GM21529 (cell line): ENCODE results near the gene NEAT1.
A peak's percentile ranks its signal among the peaks of the same experiment; 100 is the strongest.

Experiments
- ATAC-seq: cut with Tn5 transposase; IDR thresholded peaks from one replicate; pipeline ENCODE4 v1.9.1; 2021; ENCODE audit not compliant: unreplicated experiment

NEAT1 gene

DNA sequence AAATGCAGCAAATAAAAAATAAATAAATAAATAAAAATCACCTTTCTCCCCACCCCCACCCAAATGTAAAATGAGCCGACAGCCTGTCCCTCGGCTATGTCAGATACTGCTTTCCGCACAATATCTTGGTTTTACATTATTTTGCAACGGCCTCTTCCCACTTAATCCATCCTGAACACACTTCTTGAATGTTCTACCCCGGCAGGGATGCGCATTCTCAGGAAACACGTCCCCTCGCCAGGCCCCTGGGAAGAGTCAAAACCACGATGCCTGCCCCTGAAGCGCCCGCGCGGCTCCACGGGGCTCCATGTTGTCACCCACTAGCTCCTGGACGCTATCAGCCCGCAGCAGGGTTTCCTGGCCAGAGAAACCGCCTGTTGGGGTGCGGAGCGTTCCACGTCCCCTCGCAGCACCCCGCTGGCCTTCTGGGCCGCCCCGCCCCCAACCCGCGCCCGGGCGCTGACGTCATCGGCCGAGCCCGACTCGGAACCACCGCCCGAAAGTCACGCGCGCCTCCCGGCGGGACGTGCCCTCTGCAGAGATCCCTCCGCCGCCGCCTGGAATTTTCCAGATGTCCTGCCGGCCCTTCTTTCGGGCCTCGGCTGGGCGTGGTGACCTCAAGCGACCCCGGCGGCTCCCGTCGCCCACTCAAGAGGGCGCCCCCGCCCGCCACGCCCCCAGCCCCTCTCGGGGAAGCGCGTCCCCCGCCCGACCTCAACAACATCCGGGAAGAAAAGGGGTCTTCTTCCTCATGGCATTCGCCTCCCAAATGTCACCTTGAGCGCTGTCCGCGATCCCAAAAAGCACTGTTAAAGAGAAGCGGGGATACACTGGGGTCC is 585 bp upstream of the NEAT1 start:
- ATAC-seq: peak; percentile 14

DNA sequence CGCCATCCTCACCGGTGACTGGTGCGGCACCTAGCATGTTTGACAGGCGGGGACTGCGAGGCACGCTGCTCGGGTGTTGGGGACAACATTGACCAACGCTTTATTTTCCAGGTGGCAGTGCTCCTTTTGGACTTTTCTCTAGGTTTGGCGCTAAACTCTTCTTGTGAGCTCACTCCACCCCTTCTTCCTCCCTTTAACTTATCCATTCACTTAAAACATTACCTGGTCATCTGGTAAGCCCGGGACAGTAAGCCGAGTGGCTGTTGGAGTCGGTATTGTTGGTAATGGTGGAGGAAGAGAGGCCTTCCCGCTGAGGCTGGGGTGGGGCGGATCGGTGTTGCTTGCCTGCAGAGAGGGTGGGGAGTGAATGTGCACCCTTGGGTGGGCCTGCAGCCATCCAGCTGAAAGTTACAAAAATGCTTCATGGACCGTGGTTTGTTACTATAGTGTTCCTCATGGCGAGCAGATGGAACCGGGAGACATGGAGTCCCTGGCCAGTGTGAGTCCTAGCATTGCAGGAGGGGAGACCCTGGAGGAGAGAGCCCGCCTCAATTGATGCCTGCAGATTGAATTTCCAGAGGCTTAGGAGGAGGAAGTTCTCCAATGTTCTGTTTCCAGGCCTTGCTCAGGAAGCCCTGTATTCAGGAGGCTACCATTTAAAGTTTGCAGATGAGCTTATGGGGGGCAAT is 1.1 kb downstream of the NEAT1 start:
- ATAC-seq: no peak

DNA sequence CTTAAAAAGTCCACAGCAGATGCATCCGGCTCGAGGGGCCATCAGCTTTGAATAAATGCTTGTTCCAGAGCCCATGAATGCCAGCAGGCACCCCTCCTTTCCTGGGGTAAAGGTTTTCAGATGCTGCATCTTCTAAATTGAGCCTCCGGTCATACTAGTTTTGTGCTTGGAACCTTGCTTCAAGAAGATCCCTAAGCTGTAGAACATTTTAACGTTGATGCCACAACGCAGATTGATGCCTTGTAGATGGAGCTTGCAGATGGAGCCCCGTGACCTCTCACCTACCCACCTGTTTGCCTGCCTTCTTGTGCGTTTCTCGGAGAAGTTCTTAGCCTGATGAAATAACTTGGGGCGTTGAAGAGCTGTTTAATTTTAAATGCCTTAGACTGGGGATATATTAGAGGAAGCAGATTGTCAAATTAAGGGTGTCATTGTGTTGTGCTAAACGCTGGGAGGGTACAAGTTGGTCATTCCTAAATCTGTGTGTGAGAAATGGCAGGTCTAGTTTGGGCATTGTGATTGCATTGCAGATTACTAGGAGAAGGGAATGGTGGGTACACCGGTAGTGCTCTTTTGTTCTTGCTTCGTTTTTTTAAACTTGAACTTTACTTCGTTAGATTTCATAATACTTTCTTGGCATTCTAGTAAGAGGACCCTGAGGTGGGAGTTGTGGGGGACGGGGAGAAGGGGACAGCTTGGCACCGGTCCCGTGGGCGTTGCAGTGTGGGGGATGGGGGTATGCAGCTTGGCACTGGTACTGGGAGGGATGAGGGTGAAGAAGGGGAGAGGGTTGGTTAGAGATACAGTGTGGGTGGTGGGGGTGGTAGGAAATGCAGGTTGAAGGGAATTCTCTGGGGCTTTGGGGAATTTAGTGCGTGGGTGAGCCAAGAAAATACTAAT is 1.9 kb downstream of the NEAT1 start:
- no peak for ATAC-seq

DNA sequence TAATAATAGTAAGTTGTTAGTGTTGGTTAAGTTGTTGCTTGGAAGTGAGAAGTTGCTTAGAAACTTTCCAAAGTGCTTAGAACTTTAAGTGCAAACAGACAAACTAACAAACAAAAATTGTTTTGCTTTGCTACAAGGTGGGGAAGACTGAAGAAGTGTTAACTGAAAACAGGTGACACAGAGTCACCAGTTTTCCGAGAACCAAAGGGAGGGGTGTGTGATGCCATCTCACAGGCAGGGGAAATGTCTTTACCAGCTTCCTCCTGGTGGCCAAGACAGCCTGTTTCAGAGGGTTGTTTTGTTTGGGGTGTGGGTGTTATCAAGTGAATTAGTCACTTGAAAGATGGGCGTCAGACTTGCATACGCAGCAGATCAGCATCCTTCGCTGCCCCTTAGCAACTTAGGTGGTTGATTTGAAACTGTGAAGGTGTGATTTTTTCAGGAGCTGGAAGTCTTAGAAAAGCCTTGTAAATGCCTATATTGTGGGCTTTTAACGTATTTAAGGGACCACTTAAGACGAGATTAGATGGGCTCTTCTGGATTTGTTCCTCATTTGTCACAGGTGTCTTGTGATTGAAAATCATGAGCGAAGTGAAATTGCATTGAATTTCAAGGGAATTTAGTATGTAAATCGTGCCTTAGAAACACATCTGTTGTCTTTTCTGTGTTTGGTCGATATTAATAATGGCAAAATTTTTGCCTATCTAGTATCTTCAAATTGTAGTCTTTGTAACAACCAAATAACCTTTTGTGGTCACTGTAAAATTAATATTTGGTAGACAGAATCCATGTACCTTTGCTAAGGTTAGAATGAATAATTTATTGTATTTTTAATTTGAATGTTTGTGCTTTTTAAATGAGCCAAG is 2.7 kb downstream of the NEAT1 start:
- no peak for ATAC-seq

DNA sequence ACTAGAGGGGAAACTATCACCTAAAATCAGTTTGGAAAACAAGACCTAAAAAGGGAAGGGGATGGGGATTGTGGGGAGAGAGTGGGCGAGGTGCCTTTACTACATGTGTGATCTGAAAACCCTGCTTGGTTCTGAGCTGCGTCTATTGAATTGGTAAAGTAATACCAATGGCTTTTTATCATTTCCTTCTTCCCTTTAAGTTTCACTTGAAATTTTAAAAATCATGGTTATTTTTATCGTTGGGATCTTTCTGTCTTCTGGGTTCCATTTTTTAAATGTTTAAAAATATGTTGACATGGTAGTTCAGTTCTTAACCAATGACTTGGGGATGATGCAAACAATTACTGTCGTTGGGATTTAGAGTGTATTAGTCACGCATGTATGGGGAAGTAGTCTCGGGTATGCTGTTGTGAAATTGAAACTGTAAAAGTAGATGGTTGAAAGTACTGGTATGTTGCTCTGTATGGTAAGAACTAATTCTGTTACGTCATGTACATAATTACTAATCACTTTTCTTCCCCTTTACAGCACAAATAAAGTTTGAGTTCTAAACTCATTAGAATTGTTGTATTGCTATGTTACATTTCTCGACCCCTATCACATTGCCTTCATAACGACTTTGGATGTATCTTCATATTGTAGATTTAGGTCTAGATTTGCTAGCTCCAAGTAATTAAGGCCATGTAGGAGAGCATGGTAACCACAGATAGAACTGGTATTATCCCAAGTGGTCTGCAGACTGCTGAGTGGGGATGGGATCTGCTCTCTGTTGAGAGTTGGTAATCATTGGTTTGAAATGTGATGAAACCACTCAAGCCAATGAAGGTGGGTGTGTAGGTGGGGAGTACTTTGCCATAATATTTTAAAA is 3.6 kb downstream of the NEAT1 start:
- ATAC-seq: no peak

DNA sequence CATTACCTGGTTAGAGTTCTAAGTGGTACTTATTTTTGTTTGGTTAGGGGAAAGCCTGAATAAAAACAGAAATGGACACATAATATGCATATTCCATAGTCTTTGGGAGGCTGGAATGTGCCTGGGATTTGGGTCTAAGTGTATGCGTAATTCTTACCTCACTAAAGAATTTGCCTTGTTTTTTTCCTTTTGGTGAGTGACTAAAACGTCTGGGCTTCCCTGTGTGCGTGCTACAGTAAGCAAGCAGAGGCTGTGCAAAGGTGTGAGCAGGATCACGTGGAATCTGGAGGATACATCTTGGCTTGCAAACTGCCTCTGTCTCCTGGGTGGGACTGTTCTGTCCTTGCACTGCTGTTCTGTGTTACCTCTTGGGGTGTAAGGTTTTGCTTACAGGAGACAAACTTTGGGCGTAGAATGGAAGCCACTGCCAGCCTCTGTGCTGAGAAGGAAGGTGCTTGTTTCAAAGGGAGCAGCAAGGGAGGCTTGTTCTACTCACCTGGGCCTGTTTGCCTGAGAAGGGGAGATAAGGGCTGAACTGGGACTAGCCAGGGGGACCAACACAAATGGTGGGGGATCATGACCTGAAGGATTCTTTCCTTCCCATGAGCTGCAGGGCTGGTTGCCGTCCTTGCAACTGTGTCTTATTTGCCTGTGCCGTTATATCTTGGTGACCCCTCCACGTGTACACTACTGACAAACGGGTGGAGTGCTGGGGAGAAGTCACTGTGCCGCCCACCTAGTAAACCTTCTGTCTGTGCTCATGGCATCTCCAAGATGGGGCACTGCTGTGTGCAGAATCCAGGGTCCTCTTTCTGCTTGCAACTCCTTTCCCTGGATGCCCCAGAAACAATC is 4.5 kb downstream of the NEAT1 start:
- no peak for ATAC-seq

DNA sequence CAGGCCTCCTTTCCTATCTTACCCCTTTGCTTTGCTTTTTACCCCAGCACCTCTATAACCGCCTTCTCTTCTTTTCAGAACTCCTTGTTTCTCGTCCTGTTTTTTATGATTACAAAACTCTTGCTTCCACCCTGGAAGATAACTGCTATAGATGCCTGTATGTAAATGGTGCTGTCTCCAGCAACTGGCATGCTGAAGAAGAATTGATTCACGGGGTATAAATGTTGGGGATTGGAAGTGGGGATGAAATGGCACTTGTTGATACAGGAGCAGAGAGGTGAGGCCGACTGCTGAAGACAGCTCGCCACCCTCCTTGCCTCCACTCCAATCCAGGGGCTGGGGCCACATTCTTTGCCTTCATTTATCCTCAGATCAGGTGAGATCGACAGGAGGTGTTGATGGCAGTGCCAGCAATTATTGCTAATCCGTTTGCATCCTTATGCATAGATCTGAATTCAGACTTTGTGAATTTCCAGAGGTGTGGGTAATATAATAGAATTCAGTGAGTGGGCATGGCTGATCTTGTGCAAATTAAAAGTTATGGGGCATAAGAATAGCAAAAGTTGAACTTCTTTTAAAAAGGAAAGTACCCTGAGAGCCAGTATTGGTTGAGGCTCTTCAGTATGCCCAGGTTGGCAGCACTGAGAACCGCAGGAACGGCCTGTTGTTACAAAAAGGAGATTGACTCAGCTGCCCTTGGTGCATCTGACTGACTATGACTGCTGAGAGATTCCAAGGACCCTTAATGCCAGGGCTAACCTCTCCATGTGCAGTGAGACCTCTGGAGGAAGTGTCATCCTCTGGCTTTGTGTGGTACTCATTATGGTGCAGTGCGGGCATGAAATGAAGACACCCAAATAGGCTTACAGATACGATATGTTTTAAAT is 5.3 kb downstream of the NEAT1 start:
- ATAC-seq: no peak

DNA sequence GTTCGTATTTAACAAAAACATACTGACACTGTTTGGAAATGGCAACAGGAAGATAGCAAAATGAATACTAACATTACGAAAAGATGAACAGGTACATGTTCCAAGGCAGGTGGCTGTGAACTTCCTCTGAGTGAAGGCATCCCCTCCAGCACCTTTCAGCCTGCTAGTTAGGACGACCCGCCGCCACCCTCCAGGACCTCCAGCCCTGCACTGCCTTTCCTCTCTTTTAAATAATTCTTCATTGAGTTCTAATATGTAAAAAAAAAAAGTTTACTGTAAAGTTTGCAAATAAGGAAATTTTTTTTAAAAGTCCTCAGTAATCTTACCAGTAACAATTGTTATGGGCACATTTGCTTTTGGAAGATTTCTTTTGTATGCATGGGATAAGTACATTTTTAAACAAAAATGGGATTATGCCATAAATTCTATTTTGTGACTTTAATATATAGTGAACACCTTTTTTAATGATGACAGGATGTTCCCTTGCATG is 6.0 kb downstream of the NEAT1 start:
- ATAC-seq: no peak

DNA sequence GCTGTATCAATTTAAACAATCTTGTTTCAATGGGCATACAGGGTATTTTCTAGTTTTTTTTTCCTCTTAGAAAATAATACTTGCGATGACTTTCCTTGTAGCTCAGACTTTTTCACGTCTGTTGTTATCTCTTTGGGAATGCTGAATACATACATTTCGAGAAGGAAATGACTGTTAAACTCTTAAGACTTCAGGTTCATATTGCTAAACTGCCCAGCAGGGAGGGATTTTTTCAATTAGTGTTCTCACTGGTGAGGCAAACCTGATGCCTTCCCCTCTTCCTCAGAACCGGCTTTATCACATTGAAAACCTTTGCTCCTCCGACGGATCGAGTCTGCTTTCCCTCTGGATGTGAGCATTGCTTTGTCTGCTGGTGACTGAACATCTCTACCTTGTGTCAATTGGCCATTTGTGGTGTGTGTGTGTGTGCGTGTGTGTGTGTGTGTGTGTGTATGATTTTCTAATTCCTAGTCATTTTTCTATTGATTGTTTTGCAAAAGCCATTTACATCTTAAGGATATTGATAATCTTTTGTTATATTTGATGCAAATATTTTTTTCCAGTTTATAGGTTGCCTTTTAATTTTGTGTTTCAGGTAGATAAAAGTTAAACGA is 6.6 kb downstream of the NEAT1 start:
- no peak for ATAC-seq

DNA sequence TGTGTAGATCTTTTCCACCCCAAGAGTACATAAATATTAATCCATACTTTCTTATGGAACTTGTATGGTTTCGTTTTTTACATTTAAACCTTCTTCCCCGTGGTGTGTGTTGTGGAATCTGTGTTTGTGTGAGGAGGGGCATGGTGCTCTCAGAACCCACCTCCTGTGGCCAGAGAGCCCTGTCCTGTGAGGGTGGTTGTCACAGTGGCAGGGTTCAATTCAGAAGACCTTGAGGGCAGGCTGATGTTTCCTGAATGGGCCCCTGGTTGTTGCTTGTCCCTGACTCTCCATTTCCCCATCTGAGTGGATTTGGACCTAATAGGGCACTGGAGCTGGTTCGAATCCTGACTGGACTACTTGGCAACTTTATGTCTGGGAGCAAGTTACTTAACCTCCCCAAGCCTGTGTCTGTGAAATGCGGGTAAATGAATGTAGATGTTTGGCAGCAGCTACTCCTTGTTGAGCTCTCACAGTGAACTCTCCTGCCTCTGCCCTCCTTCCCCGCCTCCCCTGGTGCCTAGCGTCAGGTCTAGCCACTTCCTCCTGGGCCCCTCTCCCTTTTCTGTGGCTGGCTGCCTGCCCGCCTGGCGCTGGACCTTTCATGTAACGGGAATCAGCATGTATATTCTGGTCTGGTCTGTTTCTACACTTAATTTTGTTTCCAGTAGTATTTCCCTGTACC is 7.3 kb downstream of the NEAT1 start:
- ATAC-seq: no peak

DNA sequence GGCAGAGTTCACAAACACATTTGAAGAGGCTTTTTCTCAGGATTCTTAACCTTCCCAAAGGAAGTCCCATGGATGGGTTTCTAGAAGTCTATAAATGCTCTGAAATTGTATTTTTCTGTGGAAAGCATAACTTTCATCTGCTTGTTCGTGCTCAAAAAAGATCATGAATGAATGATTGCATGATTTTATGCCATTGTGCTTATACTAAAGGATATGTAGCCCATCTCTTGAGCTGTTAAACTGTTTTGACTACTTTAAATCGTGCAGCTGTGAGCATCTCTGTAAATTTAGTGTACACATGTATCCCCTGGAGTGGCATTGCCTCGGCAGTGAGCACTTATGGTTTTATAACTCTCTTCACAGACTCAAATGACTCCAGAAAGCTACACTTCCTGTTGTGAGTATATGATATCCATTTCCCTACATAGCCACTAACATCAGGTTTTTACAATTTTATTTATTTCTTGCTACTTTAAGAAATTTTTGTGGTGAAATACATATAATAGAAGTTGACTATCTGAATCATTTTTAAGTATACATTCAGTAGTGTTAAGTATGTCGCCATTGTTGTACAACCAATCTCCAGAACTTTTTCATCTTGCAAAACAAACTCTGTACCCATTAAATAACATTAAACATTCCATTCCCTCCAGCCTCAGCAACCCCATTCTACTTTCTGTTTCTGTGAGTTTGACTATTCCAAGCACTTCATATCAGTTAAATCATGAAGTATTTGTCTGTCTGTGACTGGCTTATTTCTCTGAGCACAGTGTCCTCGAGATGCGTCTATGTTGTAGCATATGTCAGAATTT is 8.0 kb downstream of the NEAT1 start:
- ATAC-seq: no peak

DNA sequence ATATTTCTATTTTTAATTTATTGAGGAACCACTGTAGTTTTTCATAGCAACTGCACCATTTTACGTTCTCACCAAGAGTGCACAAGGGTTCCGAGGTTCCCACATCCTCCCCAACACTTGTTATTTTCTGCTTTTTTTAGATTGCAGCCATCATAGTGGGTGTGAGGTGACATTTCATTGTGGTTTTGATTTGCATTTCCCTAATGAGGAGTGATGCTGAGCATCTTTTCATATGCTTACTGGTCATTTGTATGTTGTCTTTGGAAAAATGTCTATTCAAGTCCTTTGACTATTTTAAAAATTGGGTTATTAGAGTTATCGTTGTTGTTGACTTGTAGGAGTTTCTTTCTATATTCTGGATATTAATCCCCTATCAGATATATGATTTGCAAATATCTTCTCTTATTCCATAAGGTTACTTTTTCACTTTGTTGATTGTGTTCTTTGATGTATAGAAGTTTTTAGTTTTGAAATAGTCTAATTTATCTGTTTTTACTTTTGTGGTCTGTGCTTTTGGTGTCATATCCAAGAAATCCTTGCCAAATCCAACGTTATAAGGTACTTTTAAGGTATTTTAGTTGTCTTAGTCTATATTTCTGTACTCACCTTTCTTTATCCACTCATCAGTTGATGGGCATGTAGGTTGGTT is 9.0 kb downstream of the NEAT1 start:
- no peak for ATAC-seq

DNA sequence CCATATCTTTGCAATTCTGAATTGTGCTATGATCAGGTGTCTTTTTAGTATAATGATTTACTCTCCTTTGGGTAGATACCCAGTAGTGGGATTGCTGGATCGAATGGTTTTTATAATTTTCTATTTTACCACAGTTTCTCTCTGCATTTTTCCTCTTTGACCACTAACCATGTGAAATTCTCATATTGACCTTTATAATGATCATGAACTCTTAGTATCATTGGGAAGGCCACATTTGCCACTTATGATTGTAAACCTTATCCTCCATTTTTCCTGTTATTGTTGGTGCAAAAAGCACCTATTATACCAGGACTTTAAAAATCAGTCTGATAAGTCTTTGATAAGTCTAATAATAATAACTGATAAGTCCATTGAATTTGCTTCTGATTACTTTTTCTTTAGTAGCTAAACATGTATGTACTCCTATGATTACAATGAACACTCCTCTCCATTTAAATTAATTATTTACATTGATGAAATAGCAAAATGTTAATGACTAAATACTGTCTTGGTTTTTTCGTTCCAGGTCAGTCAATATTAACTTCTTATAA is 9.6 kb downstream of the NEAT1 start:
- ATAC-seq: no peak

DNA sequence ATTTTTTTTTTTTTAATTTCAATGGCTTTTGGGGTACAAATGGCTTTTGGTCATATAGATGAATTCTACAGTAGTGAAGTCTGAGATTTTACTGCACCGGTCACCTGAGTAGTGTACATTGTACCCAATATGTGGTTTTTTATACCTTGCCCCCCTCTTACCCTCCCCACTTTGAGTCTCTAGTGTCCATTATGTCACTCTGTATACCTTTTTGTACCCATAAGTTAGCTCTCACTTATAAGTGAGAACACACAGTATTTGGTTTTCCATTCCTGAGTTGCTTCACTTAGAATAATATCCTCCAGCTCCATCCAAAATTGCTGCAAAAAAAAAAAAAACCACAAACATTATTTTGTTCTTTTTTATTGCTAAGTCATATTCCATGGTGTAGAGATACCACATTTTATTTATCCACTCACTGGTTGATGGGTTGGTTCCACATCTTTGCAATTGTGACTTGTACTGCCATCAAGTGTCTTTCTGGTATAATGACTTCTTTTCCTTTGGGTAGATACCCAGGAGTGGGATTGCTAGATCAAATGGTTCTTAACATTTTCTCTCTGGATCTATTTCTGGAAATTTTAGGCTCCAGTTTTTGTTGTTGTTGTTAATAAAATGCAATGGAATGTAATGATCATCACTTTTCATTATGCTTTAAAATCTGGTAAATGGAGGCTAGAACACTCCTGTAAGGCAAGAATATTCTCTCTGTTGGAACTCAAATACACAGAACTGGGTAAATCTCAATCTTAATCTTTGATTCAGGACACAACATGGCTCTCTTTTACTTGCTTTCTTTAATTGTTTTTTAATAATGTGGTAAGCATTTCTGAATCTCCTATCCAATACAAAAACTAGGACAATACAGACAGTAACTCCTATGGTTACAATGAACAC is 10.3 kb downstream of the NEAT1 start:
- ATAC-seq: no peak
